GM12878 (cell line): ENCODE measurements around the gene CHL1. TPM values are rescaled to one million over a fixed set of nuclear protein-coding genes. Genes with fewer than 3 reads are reported as not detected.

ENCODE experiments used
- ATAC-seq: fragments of 200-7000 bp; cut with Tn5 transposase; 3 replicates; pipeline ENCODE4 v1.9.1; 2020; ENCODE audit warnings: mild to moderate bottlenecking, moderate library complexity
- BruUV-seq: library from RNA; stranded (reverse); fragments of 400-500 nt; replicated peaks from 2 replicates; lab custom pipeline; 2021; lab: Mats Ljungman, UMichigan
- CTCF ChIA-PET: fragments of 300-600 bp; sonication (Branson Sonifier 250); formaldehyde crosslinking; extraction: SDS; loops from one replicate; lab custom pipeline; 2021; ENCODE audit warnings: inconsistent platforms; lab: Yijun Ruan, JAX
- POLR2A ChIA-PET: fragments of 350-600 bp; formaldehyde crosslinking; extraction: SDS; loops from one replicate; lab custom pipeline; 2021; ENCODE audit warnings: inconsistent platforms; lab: Charles Lee
- RAD21 ChIA-PET: fragments of 300-600 bp; sonication (Branson Sonifier 250); formaldehyde crosslinking; loops from one replicate; lab custom pipeline; 2023; ENCODE audit warnings: antibody characterized with exemption; ENCODE audit not compliant: unreplicated experiment; lab: Charles Lee
- SMC1A ChIA-PET: fragments of 300-600 bp; sonication (Branson Sonifier 250); formaldehyde crosslinking; loops from one replicate; lab custom pipeline; 2023; ENCODE audit not compliant: unreplicated experiment, uncharacterized antibody; lab: Charles Lee
- DNase-seq: peaks from one replicate; pipeline ENCODE4 v3.0.0-alpha.2; 2011; ENCODE audit warnings: low read depth, low spot score
- FAIRE-seq: peaks from 3 replicates; lab custom pipeline; 2011; peaks lifted over from hg19 to GRCh38; lab: Jason Lieb, UNC
- H2AFZ ChIP-seq: 2 replicates; pipeline ENCODE4 v1.6.0; 2011; ENCODE audit warnings: low read depth, low read length, control low read depth; ENCODE audit not compliant: control insufficient read depth
- H3K27ac ChIP-seq: 2 replicates; pipeline ENCODE4 v1.5.1; 2011; ENCODE audit warnings: control low read depth; ENCODE audit not compliant: control insufficient read depth, insufficient read depth
- H3K27me3 ChIP-seq, 2 experiments: replicated peaks in 1 of 2; 2 replicates each; pipeline versions ENCODE4 v1.6.0 to v1.6.1; 2011; ENCODE audit warnings: low read length in 1 of 2; ENCODE audit not compliant: control insufficient read depth in 2 of 2, insufficient read depth in 2 of 2
- H3K36me3 ChIP-seq, 2 experiments: 2 replicates each; pipeline ENCODE4 v1.5.1; 2011; ENCODE audit warnings: low read length in 1 of 2; ENCODE audit not compliant: control insufficient read depth in 2 of 2, insufficient read depth in 2 of 2
- H3K4me1 ChIP-seq: 2 replicates; pipeline ENCODE4 v1.6.1; 2011; ENCODE audit warnings: mild to moderate bottlenecking, low read length, moderate library complexity, mixed read lengths; ENCODE audit not compliant: control insufficient read depth, insufficient read depth
- H3K4me2 ChIP-seq: 2 replicates; pipeline ENCODE4 v1.6.0; 2011; ENCODE audit warnings: control low read depth; ENCODE audit not compliant: control insufficient read depth, insufficient read depth
- H3K4me3 ChIP-seq: fragments of 200-600 bp; sonication (generic); 2 replicates; pipeline ENCODE4 v1.5.1; 2016
- H3K79me2 ChIP-seq: 2 replicates; pipeline ENCODE4 v1.6.0; 2011; ENCODE audit warnings: low read length; ENCODE audit not compliant: control insufficient read depth, insufficient read depth
- H3K9ac ChIP-seq: 2 replicates; pipeline ENCODE4 v1.8.0; 2011; ENCODE audit warnings: low read length, control low read depth, mixed read lengths; ENCODE audit not compliant: control insufficient read depth, insufficient read depth
- H3K9me3 ChIP-seq: replicated peaks from 3 replicates; pipeline ENCODE4 v1.5.1; 2011; ENCODE audit warnings: mild to moderate bottlenecking, low read length; ENCODE audit not compliant: control insufficient read depth, insufficient read depth
- H4K20me1 ChIP-seq: 2 replicates; pipeline ENCODE4 v1.6.0; 2011; ENCODE audit not compliant: control insufficient read depth, insufficient read depth
- ATF7 ChIP-seq: fragments of 450-650 bp; IDR thresholded peaks from 2 replicates; pipeline ENCODE4 v1.6.1; 2016; ENCODE audit warnings: low read depth, mild to moderate bottlenecking
- BACH1 ChIP-seq: fragments of 450-650 bp; IDR thresholded peaks from 2 replicates; pipeline ENCODE4 v1.6.1; 2017; ENCODE audit warnings: mild to moderate bottlenecking, borderline replicate concordance
- EP300 ChIP-seq, 2 experiments: fragments of 150-350 bp in 1 of 2; IDR thresholded peaks; 2 replicates each; pipeline ENCODE4 v1.6.1; 2011 to 2012; ENCODE audit warnings: low read depth in 2 of 2, low read length in 2 of 2, borderline replicate concordance in 1 of 2, improper control_type of control experiment in 1 of 2, inconsistent platforms in 1 of 2; ENCODE audit not compliant: control insufficient read depth in 1 of 2
- ESRRA ChIP-seq: IDR thresholded peaks from 2 replicates; pipeline ENCODE4 v1.6.1; 2012; ENCODE audit warnings: mild to moderate bottlenecking, low read length, improper control_type of control experiment
- FOS ChIP-seq: IDR thresholded peaks from 3 replicates; pipeline ENCODE4 v1.6.1; 2011; ENCODE audit warnings: borderline replicate concordance; ENCODE audit not compliant: insufficient read length; ENCODE audit errors: extremely low read depth
- GABPA ChIP-seq: IDR thresholded peaks from 2 replicates; pipeline ENCODE4 v1.6.1; 2014; ENCODE audit warnings: antibody characterized with exemption, low read depth, mild to moderate bottlenecking, inconsistent platforms
- JUNB ChIP-seq: IDR thresholded peaks from 2 replicates; pipeline ENCODE4 v1.6.1; 2016; ENCODE audit warnings: antibody characterized with exemption, mild to moderate bottlenecking
- MEF2B ChIP-seq: fragments of 450-650 bp; IDR thresholded peaks from 2 replicates; pipeline ENCODE4 v1.6.1; 2018; ENCODE audit warnings: mild to moderate bottlenecking, moderate library complexity; ENCODE audit not compliant: partially characterized antibody, poor library complexity, severe bottlenecking
- RUNX3 ChIP-seq: IDR thresholded peaks from 2 replicates; pipeline ENCODE4 v1.6.1; 2012; ENCODE audit warnings: low read length, inconsistent platforms
- SREBF2 ChIP-seq: IDR thresholded peaks from 2 replicates; pipeline ENCODE4 v1.6.1; 2012; ENCODE audit warnings: mild to moderate bottlenecking, low read length
- SUPT20H ChIP-seq: IDR thresholded peaks from 2 replicates; pipeline ENCODE4 v1.6.1; 2011; ENCODE audit warnings: low read depth, mild to moderate bottlenecking, low read length, moderate library complexity, borderline replicate concordance; ENCODE audit not compliant: control insufficient read depth
- ZNF207 ChIP-seq: fragments of 450-650 bp; IDR thresholded peaks from 2 replicates; pipeline ENCODE4 v1.6.1; 2014; ENCODE audit warnings: antibody characterized with exemption, mild to moderate bottlenecking, borderline replicate concordance
- WGBS: methylation state at CpG from one replicate; pipeline ENCODE4 v1.1.6; 2016; ENCODE audit warnings: low lambda C conversion rate; ENCODE audit not compliant: insufficient replicate concordance, insufficient coverage; ENCODE audit errors: missing lambda C conversion rate; 5-methylcytosine and 5-hydroxymethylcytosine counted together
- in situ Hi-C: fragments of 300-500 bp; cut with MboI; formaldehyde crosslinking; loops from 9 replicates; pipeline ENCODE4 v1.14.3; 2018; ENCODE audit warnings: mixed read lengths
- intact Hi-C: fragments of 100-400 bp; cut with micrococcal nuclease; formaldehyde crosslinking; loops from one replicate; pipeline ENCODE4 v1.14.2; 2022; ENCODE audit not compliant: unreplicated experiment
- polyA plus RNA-seq, 11 experiments: library from polyadenylated mRNA; depleted of rRNA in 4 of 11; unstranded in 6 of 11; stranded (reverse) in 5 of 11; fragments of >200 nt; fragmentation: Nextera tagmentation in 4 of 11; fragmentation: Illumina TruSeq in 1 of 11; extraction: Ambion mirVana in 4 of 11; extraction: Trizol in 1 of 11; gene quantifications; 1 replicate in 1 of 11; 2 replicates in 10 of 11; pipeline versions ENCODE4 v1.2.1 to v1.2.3, GENCODE V29; 2011 to 2016; ENCODE audit warnings: inconsistent platforms in 2 of 11, missing spikeins in 2 of 11, low read depth in 1 of 11
- total RNA-seq, 4 experiments: library from RNA; depleted of rRNA in 3 of 4; stranded (reverse); fragments of >200 nt in 3 of 4; fragmentation: Illumina TruSeq in 1 of 4; extraction: Trizol in 1 of 4; gene quantifications; 2 replicates each; pipeline versions ENCODE4 v1.2.1 to v1.2.3, GENCODE V29; 2013 to 2021

The CHL1 gene
- total and polyA plus RNA-seq, 10 of the 15 experiments (the other 5 are each of a cell fraction or from before 2014, with no cell fraction given): 0.71 to 30.4 (median 1.8) TPM

DNA sequence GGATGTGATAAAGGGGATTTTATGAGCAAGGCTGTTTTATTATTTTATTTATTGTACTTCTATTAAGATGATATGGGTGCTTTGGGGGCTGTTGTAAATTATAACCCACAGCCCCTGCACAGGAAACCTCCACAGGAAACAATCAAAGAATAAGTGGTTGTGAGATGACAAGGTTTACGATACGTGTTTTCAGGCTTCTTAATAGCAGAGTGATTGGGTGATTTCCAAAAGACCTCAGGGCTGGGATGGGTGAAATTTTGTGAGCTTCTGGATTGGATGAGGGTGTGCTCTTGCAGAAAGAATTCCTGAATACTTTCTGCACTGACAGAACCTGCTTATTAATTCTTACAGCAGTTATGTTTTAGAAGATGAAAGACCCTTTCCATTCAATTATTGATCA, 21.4 kb downstream of the CHL1 start:
- no peak for FAIRE-seq

DNA sequence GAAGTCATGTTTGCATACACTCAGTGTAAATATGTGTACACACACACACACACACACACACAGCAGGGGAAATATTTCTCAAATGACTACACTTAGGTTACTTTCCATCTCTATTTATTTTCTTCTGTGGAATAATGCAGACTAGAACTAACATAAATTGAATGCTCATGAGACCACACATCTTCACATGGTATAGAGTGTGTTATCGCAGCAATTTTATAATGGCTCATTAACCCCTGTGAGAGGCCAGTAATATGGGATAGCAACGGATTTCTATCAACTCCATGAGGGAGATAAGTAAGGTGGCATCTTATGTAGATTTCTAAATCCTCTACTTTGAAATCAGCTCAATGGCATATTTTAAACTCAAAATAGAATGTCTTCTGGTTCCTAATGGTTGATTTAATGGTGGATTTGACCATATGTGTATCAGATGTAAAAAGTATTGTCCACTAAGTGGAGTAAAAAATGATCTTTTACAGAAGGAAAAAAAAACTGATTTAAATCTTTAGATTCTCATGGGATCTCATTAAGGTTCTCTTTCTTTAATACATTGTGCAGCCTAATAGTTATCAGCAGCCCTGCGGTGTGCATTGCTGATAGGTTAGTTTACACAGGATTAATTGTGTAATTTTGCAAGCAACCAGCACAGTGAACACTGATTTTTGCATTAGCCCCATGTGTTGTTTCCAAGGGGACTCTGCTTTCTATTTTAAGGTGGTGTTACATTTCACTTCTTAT, 32.0 kb downstream of the CHL1 start:
- DNase-seq (no peak), ATAC-seq (no peak), FAIRE-seq (no peak)
- Histone ChIP-seq H3K36me3 (no peaks in the 10 kb centered on the region), H3K27me3 (no peaks in the 10 kb centered on the region), H3K9ac (no peak overlapping the region), H3K4me3 (no peak overlapping the region), H3K79me2 (no peaks in the 10 kb centered on the region), H3K9me3 (no peaks in the 10 kb centered on the region; the same call in 2 of the 3 replicates), H3K4me2 (no peak overlapping the region), H3K4me1 (no peaks in the 10 kb centered on the region), H3K27ac (no peak overlapping the region), H2AFZ (no peak overlapping the region), H4K20me1 (no peaks in the 10 kb centered on the region)
- POLR2A ChIA-PET: interaction anchor here (1.4 to 1.5 kb wide), 2 partner anchors 19 to 29 kb away, joined by 3 to 4 read pairs; no protein-coding TSS in a partner anchor
- BruUV-seq: no TSS peak
- in situ Hi-C loops (no loop called here), intact Hi-C loops (no loop called here)
- CTCF ChIA-PET: interaction anchor here (0.6 to 1.2 kb wide), 2 partner anchors 12 to 126 kb away, joined by 3 to 6 read pairs; no protein-coding TSS in a partner anchor
- RAD21 ChIA-PET: no interaction called here
- TF ChIP-seq JUNB (no peak), ZNF207 (no peak), FOS (no peak), SUPT20H (no peak), MEF2B (no peak), ESRRA (no peak), BACH1 (no peak), GABPA (no peak)
- 41% methylated on average over 3 of the region's 3 CpGs for WGBS
- SMC1A ChIA-PET: interaction anchor here (1.5 to 2.4 kb wide), 2 partner anchors 10 to 127 kb away, joined by 5 to 10 read pairs; no protein-coding TSS in a partner anchor

More for the DNA sequence above, 21.4 kb downstream of the CHL1 start:
- peak; percentile 38; the same call in 1 of the 2 replicates for TF ChIP-seq RUNX3
- TF ChIP-seq SREBF2: no peak
- TF ChIP-seq JUNB: no peak
- TF ChIP-seq EP300 (IDR thresholded peaks at IDR 0.05; ENCODE audit: borderline replicate concordance in 1 of 2, control insufficient read depth in 1 of 2, low read depth in 2 of 2, low read length in 2 of 2): no peak
- TF ChIP-seq ATF7: no peak
- WGBS: 38% methylated on average over 2 of the region's 2 CpGs
- Histone ChIP-seq H2AFZ (no peak overlapping the region), H3K4me1 (no peaks in the 10 kb centered on the region), H3K9ac (no peak overlapping the region), H3K79me2 (no peaks in the 10 kb centered on the region), H3K27me3 (no peaks in the 10 kb centered on the region), H3K9me3 (no peaks in the 10 kb centered on the region; the same call in 2 of the 3 replicates), H4K20me1 (no peaks in the 10 kb centered on the region), H3K36me3 (no peaks in the 10 kb centered on the region), H3K27ac (no peak overlapping the region), H3K4me3 (no peak overlapping the region), H3K4me2 (no peak overlapping the region)
- intact Hi-C loops: no loop called here
- in situ Hi-C loops: no loop called here
- ChIA-PET RAD21 (interaction anchor here (0.9 to 2.6 kb wide), 5 partner anchors 10 to 136 kb away, joined by 3 to 11 read pairs (median 4); no protein-coding TSS in a partner anchor), POLR2A (interaction anchor here (0.9 to 1.5 kb wide), 2 partner anchors 34 to 72 kb away, joined by 3 read pairs; no protein-coding TSS in a partner anchor), SMC1A (interaction anchor here (1.2 to 4.2 kb wide), 9 partner anchors 10 to 137 kb away, joined by 5 to 20 read pairs (median 10); no protein-coding TSS in a partner anchor), CTCF (interaction anchor here (0.5 to 2.3 kb wide), 6 partner anchors 10 to 175 kb away, joined by 3 to 12 read pairs (median 5); no protein-coding TSS in a partner anchor)
- ATAC-seq: peak; percentile 76
- DNase-seq: no peak
- no TSS peak for BruUV-seq
